ENCODE measurements around the gene ATMIN. TPM values are rescaled to one million over a fixed set of nuclear protein-coding genes. Genes with fewer than 3 reads are reported as not detected.

The ATMIN gene
- total and polyA plus RNA-seq, 10 of the 15 experiments (the other 5 are each of a cell fraction or from before 2014, with no cell fraction given), result 5.2 to 28.9 (median 18.3) TPM

GRCh38 chr16:81035398-81035974 lies at the start of gene ATMIN (continued):
- TF ChIP-seq, protein P1, sequence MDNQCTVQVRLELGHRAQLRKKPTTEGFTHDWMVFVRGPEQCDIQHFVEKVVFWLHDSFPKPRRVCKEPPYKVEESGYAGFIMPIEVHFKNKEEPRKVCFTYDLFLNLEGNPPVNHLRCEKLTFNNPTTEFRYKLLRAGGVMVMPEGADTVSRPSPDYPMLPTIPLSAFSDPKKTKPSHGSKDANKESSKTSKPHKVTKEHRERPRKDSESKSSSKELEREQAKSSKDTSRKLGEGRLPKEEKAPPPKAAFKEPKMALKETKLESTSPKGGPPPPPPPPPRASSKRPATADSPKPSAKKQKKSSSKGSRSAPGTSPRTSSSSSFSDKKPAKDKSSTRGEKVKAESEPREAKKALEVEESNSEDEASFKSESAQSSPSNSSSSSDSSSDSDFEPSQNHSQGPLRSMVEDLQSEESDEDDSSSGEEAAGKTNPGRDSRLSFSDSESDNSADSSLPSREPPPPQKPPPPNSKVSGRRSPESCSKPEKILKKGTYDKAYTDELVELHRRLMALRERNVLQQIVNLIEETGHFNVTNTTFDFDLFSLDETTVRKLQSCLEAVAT (IDR thresholded peaks at IDR 0.05), result no peak
- TF ChIP-seq BACH1 (IDR thresholded peaks at IDR 0.05; ENCODE audit: borderline replicate concordance) (peak; percentile 50; the same call in 1 of the 2 replicates), SP1 (IDR thresholded peaks at IDR 0.05; ENCODE audit: low read depth, low read length) (no peak), CBX5 (IDR thresholded peaks at IDR 0.05; ENCODE audit: low read depth) (peak; percentile 81; the same call in 1 of the 2 replicates), BRCA1 (IDR thresholded peaks at IDR 0.05; ENCODE audit: low read depth, low read length) (no peak), FOS (IDR thresholded peaks at IDR 0.05; ENCODE audit: borderline replicate concordance, extremely low read depth, insufficient read length) (no peak), RCOR1 (conservative IDR thresholded peaks at IDR 0.05; ENCODE audit: low read depth, low read length) (no peak), KAT2A (conservative IDR thresholded peaks at IDR 0.05; ENCODE audit: control insufficient read depth, low read depth, low read length) (no peak), ZNF384 (IDR thresholded peaks at IDR 0.05; ENCODE audit: borderline replicate concordance, low read depth, low read length) (no peak), KLF5 (IDR thresholded peaks at IDR 0.05; ENCODE audit: partially characterized antibody) (no peak), MAX (IDR thresholded peaks at IDR 0.05; ENCODE audit: low read depth, low read length) (no peak), MYC (IDR thresholded peaks at IDR 0.05; ENCODE audit: insufficient read depth, insufficient read length, insufficient replicate concordance, low read length, severe bottlenecking) (no peak), PAX5 (IDR thresholded peaks at IDR 0.05; ENCODE audit: borderline replicate concordance, low read depth, low read length) (no peak), JUND (IDR thresholded peaks at IDR 0.05; ENCODE audit: low read depth, low read length) (no peak), SREBF1 (IDR thresholded peaks at IDR 0.05; ENCODE audit: low read length) (no peak), YBX1 (IDR thresholded peaks at IDR 0.05) (no peak), HDAC2 (IDR thresholded peaks at IDR 0.05) (no peak), MXI1 (IDR thresholded peaks at IDR 0.05; ENCODE audit: low read depth, low read length) (peak; percentile 46; the same call in 1 of the 2 replicates)
- TF ChIP-seq, protein P2, sequence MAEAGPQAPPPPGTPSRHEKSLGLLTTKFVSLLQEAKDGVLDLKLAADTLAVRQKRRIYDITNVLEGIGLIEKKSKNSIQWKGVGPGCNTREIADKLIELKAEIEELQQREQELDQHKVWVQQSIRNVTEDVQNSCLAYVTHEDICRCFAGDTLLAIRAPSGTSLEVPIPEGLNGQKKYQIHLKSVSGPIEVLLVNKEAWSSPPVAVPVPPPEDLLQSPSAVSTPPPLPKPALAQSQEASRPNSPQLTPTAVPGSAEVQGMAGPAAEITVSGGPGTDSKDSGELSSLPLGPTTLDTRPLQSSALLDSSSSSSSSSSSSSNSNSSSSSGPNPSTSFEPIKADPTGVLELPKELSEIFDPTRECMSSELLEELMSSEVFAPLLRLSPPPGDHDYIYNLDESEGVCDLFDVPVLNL (IDR thresholded peaks at IDR 0.05; ENCODE audit: low read depth, low read length), result 0 out of 2 replicates have a peak, but pooled peaks have one; percentile 12
- TF ChIP-seq, protein P3, sequence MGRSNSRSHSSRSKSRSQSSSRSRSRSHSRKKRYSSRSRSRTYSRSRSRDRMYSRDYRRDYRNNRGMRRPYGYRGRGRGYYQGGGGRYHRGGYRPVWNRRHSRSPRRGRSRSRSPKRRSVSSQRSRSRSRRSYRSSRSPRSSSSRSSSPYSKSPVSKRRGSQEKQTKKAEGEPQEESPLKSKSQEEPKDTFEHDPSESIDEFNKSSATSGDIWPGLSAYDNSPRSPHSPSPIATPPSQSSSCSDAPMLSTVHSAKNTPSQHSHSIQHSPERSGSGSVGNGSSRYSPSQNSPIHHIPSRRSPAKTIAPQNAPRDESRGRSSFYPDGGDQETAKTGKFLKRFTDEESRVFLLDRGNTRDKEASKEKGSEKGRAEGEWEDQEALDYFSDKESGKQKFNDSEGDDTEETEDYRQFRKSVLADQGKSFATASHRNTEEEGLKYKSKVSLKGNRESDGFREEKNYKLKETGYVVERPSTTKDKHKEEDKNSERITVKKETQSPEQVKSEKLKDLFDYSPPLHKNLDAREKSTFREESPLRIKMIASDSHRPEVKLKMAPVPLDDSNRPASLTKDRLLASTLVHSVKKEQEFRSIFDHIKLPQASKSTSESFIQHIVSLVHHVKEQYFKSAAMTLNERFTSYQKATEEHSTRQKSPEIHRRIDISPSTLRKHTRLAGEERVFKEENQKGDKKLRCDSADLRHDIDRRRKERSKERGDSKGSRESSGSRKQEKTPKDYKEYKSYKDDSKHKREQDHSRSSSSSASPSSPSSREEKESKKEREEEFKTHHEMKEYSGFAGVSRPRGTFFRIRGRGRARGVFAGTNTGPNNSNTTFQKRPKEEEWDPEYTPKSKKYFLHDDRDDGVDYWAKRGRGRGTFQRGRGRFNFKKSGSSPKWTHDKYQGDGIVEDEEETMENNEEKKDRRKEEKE (IDR thresholded peaks at IDR 0.05), result no peak
- TF ChIP-seq, protein P4, sequence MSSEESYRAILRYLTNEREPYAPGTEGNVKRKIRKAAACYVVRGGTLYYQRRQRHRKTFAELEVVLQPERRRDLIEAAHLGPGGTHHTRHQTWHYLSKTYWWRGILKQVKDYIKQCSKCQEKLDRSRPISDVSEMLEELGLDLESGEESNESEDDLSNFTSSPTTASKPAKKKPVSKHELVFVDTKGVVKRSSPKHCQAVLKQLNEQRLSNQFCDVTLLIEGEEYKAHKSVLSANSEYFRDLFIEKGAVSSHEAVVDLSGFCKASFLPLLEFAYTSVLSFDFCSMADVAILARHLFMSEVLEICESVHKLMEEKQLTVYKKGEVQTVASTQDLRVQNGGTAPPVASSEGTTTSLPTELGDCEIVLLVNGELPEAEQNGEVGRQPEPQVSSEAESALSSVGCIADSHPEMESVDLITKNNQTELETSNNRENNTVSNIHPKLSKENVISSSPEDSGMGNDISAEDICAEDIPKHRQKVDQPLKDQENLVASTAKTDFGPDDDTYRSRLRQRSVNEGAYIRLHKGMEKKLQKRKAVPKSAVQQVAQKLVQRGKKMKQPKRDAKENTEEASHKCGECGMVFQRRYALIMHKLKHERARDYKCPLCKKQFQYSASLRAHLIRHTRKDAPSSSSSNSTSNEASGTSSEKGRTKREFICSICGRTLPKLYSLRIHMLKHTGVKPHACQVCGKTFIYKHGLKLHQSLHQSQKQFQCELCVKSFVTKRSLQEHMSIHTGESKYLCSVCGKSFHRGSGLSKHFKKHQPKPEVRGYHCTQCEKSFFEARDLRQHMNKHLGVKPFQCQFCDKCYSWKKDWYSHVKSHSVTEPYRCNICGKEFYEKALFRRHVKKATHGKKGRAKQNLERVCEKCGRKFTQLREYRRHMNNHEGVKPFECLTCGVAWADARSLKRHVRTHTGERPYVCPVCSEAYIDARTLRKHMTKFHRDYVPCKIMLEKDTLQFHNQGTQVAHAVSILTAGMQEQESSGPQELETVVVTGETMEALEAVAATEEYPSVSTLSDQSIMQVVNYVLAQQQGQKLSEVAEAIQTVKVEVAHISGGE (CRISPR knock-in tag; IDR thresholded peaks at IDR 0.05), result no peak
